NCI-H748 (cell line): ENCODE results near the gene DMAC2.
"Not testable (repeated sequence)": the region's sequence is repeated elsewhere in the genome, so short reads cannot be mapped to it uniquely, and the experiment has no call there.

Experiments
- DNase-seq: peaks from one replicate; lab custom pipeline; 2025; ENCODE audit not compliant: unreplicated experiment; lab: John Stamatoyannopoulos, UW

Gene DMAC2

DNA sequence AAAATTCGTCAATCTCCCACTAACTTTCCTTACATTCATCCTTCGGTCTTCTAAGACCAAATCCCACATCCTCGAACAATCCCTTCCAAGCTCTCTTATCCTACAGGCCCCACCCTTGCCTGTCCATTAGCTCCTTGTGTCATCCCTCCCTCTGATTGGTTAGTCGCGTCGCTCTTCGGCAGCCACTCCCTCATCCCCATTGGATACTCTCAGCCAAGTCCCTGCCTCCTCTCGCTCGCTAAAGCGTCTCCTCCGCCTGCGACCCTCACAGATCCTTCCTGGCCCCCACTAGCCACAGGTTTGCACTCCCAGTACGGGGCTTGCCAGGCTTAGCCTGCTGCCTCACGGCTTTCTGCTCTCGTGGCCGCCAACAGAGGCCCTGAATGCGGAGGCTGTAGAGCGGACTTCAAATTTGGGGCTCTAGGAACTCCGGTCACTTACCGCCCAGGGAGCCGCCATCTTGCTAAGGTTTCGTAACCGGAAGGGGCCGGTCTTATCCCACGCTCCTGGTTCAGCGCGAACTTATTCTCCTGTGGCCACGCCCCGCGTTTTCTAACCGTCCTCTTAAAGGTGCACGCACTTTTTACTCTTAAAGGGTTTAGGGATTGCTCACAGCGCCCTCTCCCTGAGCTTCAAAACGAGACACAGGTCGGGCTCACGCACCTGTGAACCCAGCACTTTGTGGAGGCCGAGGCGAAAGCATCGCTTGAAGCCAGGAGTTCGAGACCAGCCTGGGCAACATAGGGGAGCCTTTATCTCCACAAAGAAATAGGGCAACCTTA, at the start of gene DMAC2:
Gene DMAC2 (minus strand): TSS at position 472 of the 782 bp plus-strand sequence. CDS start 13 bp downstream, at position 459.
- DNase-seq = peak; percentile 100

DNA sequence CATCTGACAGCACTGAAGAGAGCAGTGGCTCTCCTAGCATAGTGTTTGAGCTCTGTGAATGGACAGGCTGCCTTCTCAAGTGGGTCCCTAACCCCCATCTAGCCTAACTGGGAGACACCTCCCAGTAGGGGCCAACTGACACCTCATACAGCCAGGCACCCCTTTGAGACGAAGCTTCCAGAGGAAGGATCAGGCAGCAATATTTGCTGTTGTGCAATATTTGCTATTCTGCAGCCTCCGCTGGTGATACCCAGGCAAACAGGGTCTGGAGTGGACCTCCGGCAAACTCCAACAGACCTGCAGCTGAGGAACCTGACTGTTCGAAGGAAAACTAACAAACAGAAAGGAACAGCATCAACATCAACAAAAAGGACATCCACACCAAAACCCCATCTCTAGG, 47.2 kb upstream of the DMAC2 start:
- DNase-seq = not testable (repeated sequence)

DNA sequence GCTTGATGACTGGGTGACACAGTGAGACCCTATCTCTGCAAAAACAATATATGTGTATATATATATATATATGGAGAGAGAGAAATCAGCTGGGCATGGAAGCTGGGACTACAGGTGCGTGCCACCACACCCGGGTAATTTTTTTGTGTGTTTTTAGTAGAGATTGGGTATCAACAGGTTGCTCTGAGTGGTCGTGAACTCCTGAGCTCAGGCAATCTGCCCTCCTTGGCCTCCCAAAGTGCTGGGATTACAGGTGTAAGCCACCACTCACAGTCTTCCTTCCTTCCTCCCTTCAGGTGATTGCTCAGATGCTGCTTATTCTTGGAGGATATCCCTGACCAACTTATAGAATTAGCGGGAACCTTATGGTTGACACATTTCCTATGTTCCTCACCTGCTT, 45.1 kb upstream of the DMAC2 start:
- DNase-seq = no peak

DNA sequence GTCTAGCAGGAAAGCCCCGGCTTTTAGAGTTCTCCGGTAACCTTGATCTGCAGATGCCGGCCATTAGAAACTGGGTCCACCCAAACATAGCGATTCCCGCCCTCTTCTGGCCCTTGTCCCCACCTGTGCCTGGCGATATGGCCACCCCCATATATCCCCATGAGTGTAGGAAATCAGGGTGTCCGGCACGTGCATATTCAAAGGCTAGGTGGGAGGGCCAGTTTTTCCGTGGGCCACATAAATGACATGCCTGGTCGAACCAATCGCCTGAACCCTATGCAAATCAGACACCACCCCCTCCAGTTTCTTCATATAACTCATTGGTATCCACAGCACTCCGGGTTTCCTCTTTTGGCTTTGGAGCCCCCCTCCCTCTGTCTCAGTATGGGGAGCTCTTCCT, 40.6 kb upstream of the DMAC2 start:
- no peak for DNase-seq

DNA sequence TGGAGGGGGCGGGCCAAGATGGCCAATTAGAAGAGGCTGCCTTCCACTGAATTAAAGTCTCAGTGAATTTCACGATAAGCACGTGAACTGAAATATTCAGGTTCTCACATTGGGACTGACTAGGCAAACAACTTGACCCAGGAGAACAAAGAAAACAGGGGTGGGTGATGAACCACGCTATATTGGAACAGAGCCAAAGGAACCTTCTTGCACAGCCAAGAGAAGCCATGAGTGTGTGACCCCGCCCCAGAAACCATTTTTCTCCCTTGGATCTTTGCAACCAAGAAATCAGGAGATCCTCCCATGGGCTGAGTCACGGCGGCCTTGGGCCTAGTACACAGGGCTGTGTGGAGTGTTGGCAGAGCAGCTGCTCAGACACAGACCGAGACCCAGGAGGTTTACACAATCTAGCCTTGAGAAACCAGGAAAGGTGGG, 40.1 kb upstream of the DMAC2 start:
- peak; percentile 44 for DNase-seq

DNA sequence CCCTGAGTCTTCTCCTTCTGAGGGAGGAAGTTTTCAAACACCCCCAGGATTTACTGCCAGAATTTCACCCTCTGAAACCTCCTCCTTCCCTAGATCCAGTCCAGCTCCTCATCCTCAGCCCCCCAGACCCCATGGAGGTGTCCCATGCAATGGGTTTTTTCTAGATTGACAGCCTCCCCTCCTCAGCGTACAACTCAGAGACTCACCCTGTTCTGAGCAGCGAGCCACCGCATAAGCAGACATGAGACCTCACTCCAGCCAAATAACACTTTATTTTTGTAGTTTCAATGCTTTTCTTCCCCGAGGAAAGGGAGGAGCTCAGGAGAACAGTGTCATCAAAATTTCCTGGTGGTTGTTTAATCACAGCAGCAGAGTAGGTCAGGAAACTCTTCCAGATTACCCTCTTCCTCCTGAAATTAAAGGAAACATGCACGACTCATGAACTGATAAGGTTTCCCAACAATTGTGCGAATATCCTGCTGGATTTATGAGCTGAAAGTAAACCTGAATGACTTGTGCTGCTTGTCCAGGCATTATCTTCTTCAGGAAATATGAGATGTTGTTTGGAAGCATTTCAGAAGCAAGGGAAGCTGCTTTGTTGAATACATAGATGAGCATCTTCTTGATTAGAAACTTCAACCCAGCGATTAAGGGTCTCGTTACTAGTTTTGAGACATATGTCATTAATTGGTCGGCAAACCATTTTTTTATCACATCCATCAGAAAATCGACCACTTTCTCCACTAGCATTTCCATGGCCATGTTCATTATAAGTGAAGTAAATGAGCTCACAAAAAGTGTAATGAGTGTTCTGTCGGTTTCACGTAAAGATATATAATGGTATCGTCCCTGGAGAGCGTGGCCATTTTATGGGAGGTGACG, 39.4 kb upstream of the DMAC2 start:
- DNase-seq = no peak

DNA sequence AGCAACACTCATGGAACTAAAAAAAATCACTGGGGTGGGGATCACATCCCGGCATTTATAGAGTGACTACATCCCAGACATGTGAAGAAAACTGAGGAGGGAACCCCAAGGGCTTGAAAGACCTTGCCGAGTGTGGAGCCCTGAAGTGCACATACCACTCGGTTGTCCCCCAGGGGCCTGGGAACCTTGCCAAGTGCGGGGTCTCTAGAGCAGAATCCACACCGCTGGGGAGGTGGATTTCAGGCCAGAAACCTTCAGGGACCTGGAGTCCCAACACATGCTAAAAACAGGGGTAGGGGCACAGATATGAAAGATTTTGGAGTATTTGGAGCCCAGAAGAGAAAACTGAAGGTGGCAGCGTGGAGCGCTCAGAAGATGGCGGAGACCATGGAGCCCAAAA, 38.5 kb upstream of the DMAC2 start:
- no peak for DNase-seq

DNA sequence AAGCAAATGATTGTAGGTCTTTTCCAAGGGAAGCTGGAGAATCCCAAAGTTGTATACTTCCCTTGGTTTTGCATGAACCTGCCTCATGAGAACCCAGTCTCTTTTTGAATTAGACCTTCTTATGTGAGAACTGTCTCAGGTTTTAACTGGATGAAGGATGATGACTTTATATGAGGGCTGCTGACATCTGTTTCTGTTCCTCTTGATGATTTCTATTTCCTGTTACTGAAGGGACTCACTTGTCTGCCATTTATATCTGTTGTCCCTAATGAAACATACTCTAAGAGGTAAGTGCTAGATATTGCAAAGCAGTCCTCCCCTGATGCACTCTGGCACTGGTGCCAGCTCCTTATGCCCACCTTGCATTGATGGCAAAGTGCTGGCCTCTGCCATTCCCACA, 36.9 kb upstream of the DMAC2 start:
- no peak for DNase-seq

DNA sequence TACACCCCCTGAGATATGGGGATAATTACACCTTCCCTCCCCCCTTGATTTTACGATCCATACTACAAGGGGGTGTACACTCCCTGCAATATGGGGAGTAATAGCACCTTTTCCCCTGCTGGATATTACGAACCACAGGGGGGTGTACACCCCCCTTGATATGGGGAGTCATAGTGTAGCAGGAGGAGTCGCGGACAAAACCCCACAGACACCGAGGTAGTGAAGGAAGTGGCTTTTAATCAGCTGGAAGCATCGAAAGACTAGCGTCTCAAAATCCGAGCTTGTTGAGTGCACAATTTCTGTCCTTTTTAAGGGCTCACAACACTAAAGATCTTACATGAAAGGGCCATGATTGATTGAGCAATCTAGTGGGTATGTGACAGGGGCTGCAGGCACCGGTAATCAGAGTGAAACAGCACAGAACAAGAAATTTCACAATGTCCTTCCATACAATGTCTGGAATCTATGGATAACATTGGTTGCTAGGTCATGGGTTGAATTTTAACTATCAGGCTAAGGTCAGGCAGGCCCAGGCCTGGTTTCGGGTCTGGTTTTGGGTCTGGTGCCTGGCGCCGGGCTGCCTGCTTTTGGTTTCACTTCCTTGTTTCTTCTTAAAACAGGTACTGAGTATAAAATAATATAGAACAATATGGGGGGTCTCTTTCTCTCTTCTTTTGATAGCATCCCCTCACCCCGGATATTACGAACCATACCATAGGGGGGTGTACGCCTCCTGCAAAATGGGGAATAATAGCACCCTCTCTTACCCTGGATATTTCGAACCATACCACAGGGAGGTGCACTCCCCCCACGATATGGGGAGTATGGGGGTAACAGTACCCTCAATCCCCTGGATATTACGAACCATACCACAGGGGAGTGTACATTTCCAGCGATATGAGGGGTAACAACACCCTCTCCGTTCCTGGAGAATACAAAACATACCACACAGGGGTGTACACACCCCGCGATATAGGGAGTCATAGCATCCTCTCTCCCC, 23.8 kb upstream of the DMAC2 start:
- not testable (repeated sequence) for DNase-seq

DNA sequence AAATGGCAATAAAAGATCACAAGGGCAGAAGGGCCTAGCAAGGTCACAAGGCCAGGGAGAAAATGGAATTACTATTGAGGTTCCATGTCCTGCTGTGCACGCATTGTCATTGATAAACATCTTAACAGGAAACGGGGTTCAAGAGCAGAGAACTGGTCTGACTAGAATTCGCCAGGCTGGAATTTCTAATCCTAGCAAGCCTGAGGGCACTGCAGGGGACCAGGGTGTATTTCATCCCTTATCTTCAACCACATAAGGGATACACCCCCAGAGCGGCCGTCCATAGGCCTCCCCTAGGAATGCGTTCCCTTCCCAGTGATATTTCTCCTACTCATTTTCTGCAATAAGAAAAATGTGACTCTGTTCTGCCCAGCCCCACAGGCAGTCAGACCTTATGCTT, 22.8 kb upstream of the DMAC2 start:
- DNase-seq = no peak

DNA sequence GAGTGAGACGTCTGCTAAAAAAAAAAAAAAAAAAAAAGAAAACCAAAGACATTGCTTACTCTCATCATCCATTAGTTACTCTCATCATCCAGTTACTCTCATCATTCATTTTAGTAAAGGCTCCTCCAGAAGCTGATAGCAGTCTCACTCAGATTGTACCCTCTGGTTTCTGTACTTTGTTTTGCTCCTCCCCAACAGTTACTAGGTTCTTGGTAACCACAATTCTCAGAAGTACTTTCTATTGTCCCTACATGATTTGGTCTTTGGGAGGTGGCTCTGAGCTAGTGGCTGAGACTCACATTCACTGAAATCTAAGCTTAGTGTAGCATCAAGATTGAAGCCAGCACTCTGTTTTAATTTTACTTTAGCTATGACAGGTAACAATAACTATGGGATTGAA, 17.5 kb upstream of the DMAC2 start:
- DNase-seq = no peak

DNA sequence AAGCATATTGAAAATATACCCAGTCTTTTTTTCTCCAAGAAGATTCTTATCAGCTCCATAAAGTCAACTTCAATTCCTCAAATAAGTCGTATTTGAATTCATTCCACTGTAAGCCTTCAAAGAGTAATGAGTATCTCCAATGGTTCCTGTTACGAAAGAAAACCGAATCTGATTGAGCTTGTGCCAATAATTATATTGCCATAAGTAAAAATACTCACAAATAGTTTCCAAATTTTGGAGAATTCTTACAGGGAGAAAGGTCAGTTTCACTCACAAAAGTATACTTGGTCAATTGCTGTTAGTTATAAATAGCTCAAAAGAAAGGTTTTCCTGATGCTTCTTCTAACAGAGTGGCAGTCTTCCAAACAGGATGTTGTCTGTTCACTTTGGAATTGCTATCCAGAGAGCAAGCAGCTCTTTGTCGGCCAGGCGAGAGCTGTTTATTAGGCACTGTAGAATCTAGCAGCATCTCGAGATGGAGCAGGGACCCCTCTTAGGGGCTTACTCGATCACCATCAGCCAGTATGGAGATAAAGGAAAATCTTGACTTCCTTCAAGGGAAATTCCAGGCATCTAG, 16.7 kb upstream of the DMAC2 start:
- no peak for DNase-seq

DNA sequence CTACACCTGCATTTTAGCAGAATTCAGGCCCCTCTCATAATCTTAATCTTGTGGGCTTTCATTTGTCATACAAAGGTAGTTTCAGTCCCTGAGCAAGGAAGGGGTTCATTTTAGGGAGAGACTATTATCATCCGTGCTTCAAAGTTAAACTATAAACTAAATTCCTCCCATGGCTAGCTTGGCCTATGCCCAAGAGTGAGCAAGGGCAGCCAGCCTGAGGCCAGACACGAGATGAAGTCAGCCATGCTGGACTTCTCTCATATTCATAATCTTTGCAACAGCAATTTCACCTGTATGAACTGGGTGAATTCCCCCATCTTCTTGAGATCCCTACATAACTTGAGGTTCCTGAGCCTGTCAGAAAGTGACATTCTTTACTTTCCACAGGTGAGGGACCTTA, 16.2 kb upstream of the DMAC2 start:
- no peak for DNase-seq

DNA sequence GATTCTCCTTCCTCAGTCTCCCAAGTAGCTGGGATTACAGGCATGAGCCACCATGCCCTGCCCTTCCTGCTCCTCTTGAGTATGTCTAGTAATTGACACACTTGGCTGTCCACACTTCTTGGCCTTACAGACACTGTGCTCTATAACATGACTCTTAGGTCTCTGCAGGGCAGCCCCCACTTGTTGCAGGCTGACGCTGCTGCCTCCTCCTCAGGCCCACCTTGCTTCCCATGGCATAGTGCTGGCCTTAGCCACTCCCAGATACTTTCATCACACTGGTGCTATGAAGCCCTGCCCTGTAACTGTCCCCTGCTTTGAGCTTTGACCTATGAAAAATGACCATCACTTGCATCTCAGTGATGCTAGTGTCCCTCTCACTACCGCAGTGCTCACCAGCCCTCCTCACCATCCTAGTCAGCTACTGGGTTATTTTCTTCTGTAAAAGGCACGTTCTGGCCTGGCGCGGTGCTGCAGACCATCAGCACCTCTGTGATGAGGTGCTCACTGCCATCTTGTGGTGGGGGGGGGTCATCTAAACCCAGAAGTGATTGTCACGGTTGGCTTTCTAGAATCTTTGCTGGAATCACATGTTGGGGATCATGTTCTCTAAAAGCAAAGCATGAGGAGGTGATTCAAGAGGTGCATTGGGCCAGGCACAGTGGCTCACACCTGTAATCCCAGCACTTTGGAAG, 13.0 kb upstream of the DMAC2 start:
- DNase-seq = no peak

DNA sequence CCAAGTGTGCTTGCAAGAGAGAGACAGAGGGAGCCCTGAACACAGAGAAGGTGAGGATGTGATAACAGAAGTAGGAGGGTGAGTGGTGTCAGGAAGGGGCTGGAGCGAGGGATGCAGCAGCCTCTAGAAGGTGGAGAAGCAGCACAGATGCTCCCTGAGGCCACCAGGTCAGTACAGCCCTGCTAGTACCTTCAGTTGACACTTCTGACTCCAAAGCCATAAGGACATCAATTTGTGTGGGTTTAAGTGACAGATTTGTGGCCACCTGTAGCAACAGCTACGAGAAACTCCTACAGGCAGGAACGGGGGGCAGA, 10.1 kb upstream of the DMAC2 start:
- DNase-seq = no peak

DNA sequence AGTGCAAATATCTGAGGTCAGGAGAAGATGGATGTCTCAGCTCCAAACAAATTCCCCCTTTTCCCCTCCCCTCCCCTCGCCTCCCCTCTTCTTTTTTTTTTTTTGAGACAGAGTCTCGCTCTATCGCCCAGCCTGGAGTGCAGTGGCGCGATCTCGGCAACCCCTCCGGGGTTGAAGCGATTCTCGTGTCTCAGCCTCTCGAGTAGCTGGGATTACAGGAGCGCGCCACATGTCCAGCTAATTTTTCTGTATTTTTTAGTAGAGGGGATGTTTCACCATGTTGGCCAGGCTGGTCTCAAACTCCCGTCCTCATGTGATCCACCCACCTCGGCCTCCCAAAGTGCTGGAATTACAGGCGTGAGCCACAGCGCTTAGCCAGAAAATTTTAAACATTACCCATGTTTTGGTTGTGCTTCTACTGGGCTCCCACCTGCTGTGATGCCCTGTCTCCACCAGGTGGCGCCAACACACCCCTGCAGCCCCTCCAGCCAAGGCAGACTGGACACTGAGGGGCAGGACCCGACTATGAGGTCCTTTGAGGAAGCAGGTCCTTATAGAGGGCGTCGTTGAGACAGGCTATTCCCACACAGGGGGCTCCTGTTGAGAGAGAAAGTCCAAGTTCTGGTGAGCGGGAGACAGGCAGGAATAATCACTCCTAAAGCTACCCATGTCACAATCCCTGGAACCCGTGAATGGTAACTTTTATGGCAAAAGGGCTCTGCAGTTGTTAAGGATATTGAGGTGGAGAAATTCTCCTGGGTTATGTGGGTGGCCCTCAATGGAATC, 9.6 kb upstream of the DMAC2 start:
- DNase-seq = peak; percentile 82

DNA sequence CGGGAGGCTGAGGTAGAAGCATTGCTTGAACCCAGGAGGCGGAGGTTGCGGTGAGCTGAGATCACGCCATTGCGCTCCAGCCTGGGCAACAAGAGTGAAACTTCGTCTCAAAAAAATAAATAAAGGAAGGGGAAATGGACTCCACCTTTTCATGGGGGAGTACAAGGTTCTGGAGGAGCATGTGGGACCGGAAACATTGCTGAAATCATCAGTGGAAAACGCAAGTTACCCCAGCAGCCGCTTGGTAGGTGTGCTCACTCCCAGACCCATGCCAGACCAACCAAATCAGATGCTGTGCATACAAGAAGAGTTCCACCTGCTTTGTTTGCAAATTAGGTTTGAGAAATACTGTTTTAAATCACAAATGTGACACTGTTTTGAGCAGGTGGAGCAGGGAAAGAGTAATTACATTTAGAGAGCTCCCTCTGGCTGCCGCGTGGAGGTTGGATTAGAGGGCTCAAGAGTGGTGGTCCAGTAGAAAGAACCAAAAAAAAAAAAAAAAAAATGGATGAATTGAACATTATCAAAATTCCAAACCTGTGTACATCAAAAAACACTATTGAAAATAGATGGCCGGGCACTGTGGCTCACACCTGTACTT, 8.1 kb upstream of the DMAC2 start:
- DNase-seq = no peak

DNA sequence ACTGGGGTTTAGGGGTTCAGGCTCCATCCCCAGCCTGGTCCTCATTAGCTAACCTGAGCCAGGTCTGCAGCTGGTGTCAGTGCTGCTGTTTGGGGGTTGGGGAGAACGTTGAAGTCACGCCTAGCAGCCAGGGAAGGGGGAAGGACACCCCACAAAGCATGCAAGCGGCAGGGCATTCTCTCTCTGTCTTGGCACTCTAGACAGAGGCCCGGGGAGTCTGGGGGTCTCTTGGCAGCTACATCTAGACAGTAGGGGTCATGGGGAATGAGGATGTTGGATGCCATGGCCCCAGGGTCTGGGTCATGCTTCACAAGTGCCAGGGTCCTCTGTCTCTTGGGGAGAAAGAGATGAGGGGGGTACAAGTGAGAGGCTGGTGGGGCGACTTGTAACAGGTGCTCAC, 5.9 kb upstream of the DMAC2 start:
- no peak for DNase-seq

DNA sequence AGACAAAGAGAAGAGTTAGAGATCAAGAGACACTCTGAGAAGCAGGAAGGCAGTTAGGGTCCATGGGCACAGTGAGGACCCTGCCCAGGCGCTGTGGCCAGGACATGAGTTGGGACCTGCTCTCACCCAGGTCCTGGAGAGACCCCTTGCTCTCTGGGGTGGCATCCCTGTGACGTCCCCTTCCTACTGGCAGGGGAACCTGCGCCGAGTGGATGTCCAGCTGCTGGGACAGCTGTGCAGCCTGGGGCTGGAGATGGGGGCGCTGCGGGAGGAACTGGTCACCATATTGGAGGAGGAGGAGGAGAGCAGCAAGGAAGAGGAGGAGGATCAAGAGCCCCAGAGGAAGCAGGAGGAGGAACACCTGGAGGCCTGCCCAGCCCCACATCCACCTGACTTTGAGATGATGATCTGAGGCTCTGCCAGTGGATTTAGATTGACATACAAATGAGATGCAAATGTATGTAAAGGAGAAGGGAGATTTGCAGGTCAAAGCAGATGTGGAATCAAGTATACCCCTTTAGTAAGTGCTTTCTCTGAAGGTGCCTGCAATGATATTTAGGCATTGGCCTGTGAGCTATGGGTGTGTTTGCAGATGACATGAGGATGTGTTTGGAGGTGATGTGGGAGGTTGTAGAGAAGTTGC, 4.2 kb upstream of the DMAC2 start:
- no peak for DNase-seq
